ENCODE results near the gene HACD2. TPM values are rescaled to one million over a fixed set of nuclear protein-coding genes. Genes with fewer than 3 reads are reported as not detected.

The HACD2 gene
- total and polyA plus RNA-seq, 2 donors from 2014 or later, result 13.1 to 25.4 TPM

- Histone ChIP-seq H3K9me3 (ENCODE audit: control insufficient read depth in 2 of 3, insufficient read depth in 1 of 3, low read length in 3 of 3) (no peaks in the 10 kb centered on the region), H3K9ac (ENCODE audit: low read length in 3 of 3) (no peak overlapping the region), H3K27ac (ENCODE audit: low read depth in 2 of 2, low read length in 2 of 2) (no peak overlapping the region), H3K4me3 (ENCODE audit: low read length in 3 of 3) (no peak overlapping the region), H3K36me3 (ENCODE audit: control insufficient read depth in 2 of 3, insufficient read depth in 3 of 3, low read length in 3 of 3) (no peaks in the 10 kb centered on the region), H3K27me3 (ENCODE audit: control insufficient read depth, insufficient read depth, low read length) (no peaks in the 10 kb centered on the region), H3K4me1 (ENCODE audit: control insufficient read depth in 2 of 3, insufficient read depth in 2 of 3, low read depth in 1 of 3, low read length in 3 of 3) (peaks cover 0 to 3% (median 2%) of the 10 kb centered on the region in 3 donors)
- TF ChIP-seq CTCF (IDR thresholded peaks at IDR 0.05; ENCODE audit: borderline replicate concordance, extremely low read depth, insufficient read depth), result no peak
- intact Hi-C loops (cut with DNase I), result no loop called here
- no peak for FAIRE-seq
- no peak for DNase-seq
These were observed 115.4 kb downstream of the HACD2 start for GRCh38 chr3:123469323-123469995.

DNA sequence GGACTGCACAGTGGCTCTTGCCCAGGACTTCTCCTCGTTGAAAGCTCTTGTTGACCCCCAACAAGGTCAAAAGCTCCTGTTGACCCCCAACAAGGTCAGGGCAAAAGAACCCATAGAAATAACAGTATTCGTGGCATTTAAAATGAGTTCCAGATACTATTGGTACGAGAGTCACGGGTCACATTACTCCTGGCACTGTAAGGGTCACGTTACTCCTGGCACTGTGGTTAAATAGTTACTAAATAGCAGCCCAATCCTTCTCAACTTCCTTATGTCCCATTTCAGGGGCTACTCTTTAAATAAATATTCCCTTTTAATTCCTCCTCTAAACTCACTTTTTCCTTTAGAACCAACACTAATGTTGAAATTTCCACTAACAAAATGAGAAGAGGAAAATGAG is 117.8 kb downstream of the HACD2 start:
- H3K27ac ChIP-seq (ENCODE audit: low read depth in 2 of 2, low read length in 2 of 2), result peak overlapping the region; percentile 61 to 72
- intact Hi-C loops (cut with DNase I), result no loop called here
- DNase-seq (peak in 2 of 5 donors; percentile 51 to 66), FAIRE-seq (peak; percentile 94)
- no peaks in the 10 kb centered on the region for H3K9me3 ChIP-seq (ENCODE audit: control insufficient read depth in 2 of 3, insufficient read depth in 1 of 3, low read length in 3 of 3)
- H3K36me3 ChIP-seq (ENCODE audit: control insufficient read depth in 2 of 3, insufficient read depth in 3 of 3, low read length in 3 of 3), result no peaks in the 10 kb centered on the region
- no peak overlapping the region for H3K4me3 ChIP-seq (ENCODE audit: low read length in 3 of 3)
- peaks cover 0 to 3% (median 2%) of the 10 kb centered on the region in 3 donors for H3K4me1 ChIP-seq (ENCODE audit: control insufficient read depth in 2 of 3, insufficient read depth in 2 of 3, low read depth in 1 of 3, low read length in 3 of 3)
- no peaks in the 10 kb centered on the region for H3K27me3 ChIP-seq (ENCODE audit: control insufficient read depth, insufficient read depth, low read length)
- no peak overlapping the region for H3K9ac ChIP-seq (ENCODE audit: low read length in 3 of 3)
- no peak for TF ChIP-seq CTCF (IDR thresholded peaks at IDR 0.05; ENCODE audit: borderline replicate concordance, extremely low read depth, insufficient read depth)

GRCh38 chr3:123464211-123464610 is 120.6 kb downstream of the HACD2 start:
- no peak overlapping the region for H3K9ac ChIP-seq (ENCODE audit: low read length in 3 of 3)
- no peak for DNase-seq
- no peak overlapping the region for H3K4me3 ChIP-seq (ENCODE audit: low read length in 3 of 3)
- TF ChIP-seq CTCF (IDR thresholded peaks at IDR 0.05; ENCODE audit: borderline replicate concordance, extremely low read depth, insufficient read depth), result no peak
- FAIRE-seq, result no peak
- no peaks in the 10 kb centered on the region for H3K9me3 ChIP-seq (ENCODE audit: control insufficient read depth in 2 of 3, insufficient read depth in 1 of 3, low read length in 3 of 3)
- H3K27me3 ChIP-seq (ENCODE audit: control insufficient read depth, insufficient read depth, low read length), result no peaks in the 10 kb centered on the region
- H3K27ac ChIP-seq (ENCODE audit: low read depth in 2 of 2, low read length in 2 of 2), result no peak overlapping the region
- intact Hi-C loops (cut with DNase I), result no loop called here
- H3K36me3 ChIP-seq (ENCODE audit: control insufficient read depth in 2 of 3, insufficient read depth in 3 of 3, low read length in 3 of 3), result no peaks in the 10 kb centered on the region
- peaks cover 0 to 3% (median 2%) of the 10 kb centered on the region in 3 donors for H3K4me1 ChIP-seq (ENCODE audit: control insufficient read depth in 2 of 3, insufficient read depth in 2 of 3, low read depth in 1 of 3, low read length in 3 of 3)

All from kidney (tissue), 14 donors.